GM12874 (cell line): ENCODE results near the gene CBX2.

Source experiments
- CTCF ChIP-seq: IDR thresholded peaks from 2 replicates; pipeline ENCODE4 v1.5.1; 2011; ENCODE audit warnings: low read depth, mild to moderate bottlenecking, control low read depth, low read length, moderate library complexity; ENCODE audit not compliant: insufficient read depth

CBX2 gene

GRCh38 chr17:79836972-79837887 lies 59.3 kb downstream of the CBX2 start:
- TF ChIP-seq CTCF: 0 out of 2 replicates have a peak, but pooled peaks have one; percentile 1
